HL-60/S4 treated with retinoic acid at 250 ng/mL for 4 days and 3 days (cell line): Measurements from ENCODE around the gene TFEB.

Experiments
- in situ Hi-C: fragments of 300-500 bp; cut with MboI; formaldehyde crosslinking; loops from 2 replicates; pipeline ENCODE4 v1.7.0; 2022; ENCODE audit warnings: low sequenced_read_pairs

The TFEB gene

GRCh38 chr6:41692080-41692675 lies 43.2 kb downstream of the TFEB start:
- in situ Hi-C loops = no loop called here

- in situ Hi-C loops = no loop called here
Observed at GRCh38 chr6:41691426-41692079, 43.9 kb downstream of the TFEB start.

- in situ Hi-C loops = no loop called here
Observed at GRCh38 chr6:41690541-41691330, 44.7 kb downstream of the TFEB start.

- in situ Hi-C loops = no loop called here
Observed at GRCh38 chr6:41689171-41690008, 46.0 kb downstream of the TFEB start.

- in situ Hi-C loops = no loop called here
Observed at GRCh38 chr6:41688256-41688965, 47.0 kb downstream of the TFEB start.

- in situ Hi-C loops = no loop called here
Observed at GRCh38 chr6:41687501-41688175, 47.8 kb downstream of the TFEB start.

- in situ Hi-C loops = no loop called here
Observed at GRCh38 chr6:41685641-41686380, 49.6 kb downstream of the TFEB start.

- in situ Hi-C loops = no loop called here
Observed at GRCh38 chr6:41684311-41685180, 50.9 kb downstream of the TFEB start.

GRCh38 chr6:41683523-41684310 lies 51.7 kb downstream of the TFEB start:
- in situ Hi-C loops = no loop called here

GRCh38 chr6:41683273-41683522 lies 52.2 kb downstream of the TFEB start:
- in situ Hi-C loops = no loop called here

- in situ Hi-C loops = no loop called here
Observed at GRCh38 chr6:41682497-41683272, 52.7 kb downstream of the TFEB start.

GRCh38 chr6:41682056-41682477 lies 53.3 kb downstream of the TFEB start:
- in situ Hi-C loops = no loop called here

GRCh38 chr6:41680182-41680965 lies 55.0 kb downstream of the TFEB start:
- in situ Hi-C loops = no loop called here

- in situ Hi-C loops = no loop called here
Observed at GRCh38 chr6:41679696-41680095, 55.7 kb downstream of the TFEB start.

GRCh38 chr6:41678511-41679084 lies 56.8 kb downstream of the TFEB start:
- in situ Hi-C loops = no loop called here
